Body of pancreas (tissue), 4 donors: ENCODE measurements around the gene SYNJ2. TPM values are rescaled to one million over a fixed set of nuclear protein-coding genes. Genes with fewer than 3 reads are reported as not detected.

Source experiments
- ATAC-seq: fragments of 150-250 bp; one replicate; pipeline ENCODE4 v1.9.1; 2016
- DNase-seq, 4 donors: peaks; one replicate each; pipeline ENCODE4 v3.0.0-alpha.2; 2019
- H3K27ac ChIP-seq, 4 donors: fragments of 200-600 bp; sonication (generic); 1 replicate in 3 of 4; 2 replicates in 1 of 4; pipeline versions ENCODE4 v1.5.1 to v1.6.1; 2016 to 2019; ENCODE audit warnings: mild to moderate bottlenecking in 1 of 4, mixed read lengths in 1 of 4, moderate library complexity in 1 of 4
- H3K27me3 ChIP-seq, 2 donors: fragments of 200-600 bp; sonication (generic); one replicate each; pipeline ENCODE4 v1.6.0; 2016; ENCODE audit warnings: mild to moderate bottlenecking in 1 of 2
- H3K36me3 ChIP-seq, 2 donors: fragments of 200-600 bp; sonication (generic); replicated peaks in 1 of 2; 2 replicates each; pipeline ENCODE4 v1.5.1; 2016; ENCODE audit warnings: low read depth in 2 of 2; ENCODE audit not compliant: insufficient read depth in 1 of 2
- H3K4me1 ChIP-seq: fragments of 200-600 bp; sonication (generic); one replicate; pipeline ENCODE4 v1.6.0; 2016
- H3K4me3 ChIP-seq, 2 donors: fragments of 200-600 bp; sonication (generic); 1 replicate in 1 of 2; 2 replicates in 1 of 2; pipeline ENCODE4 v1.5.1; 2016 to 2019
- H3K9me3 ChIP-seq, 3 donors: fragments of 200-600 bp; sonication (generic); 1 replicate in 2 of 3; 2 replicates in 1 of 3; pipeline ENCODE4 v1.5.1; 2016
- POLR2A ChIP-seq, 3 donors: fragments of 450-650 bp; IDR thresholded peaks; one replicate each; pipeline ENCODE4 v1.6.1; 2016; ENCODE audit warnings: antibody characterized with exemption in 3 of 3, mild to moderate bottlenecking in 2 of 3
- WGBS, 2 donors: methylation state at CpG; one replicate each; pipeline ENCODE4 v1.1.5; 2017; 5-methylcytosine and 5-hydroxymethylcytosine counted together
- intact Hi-C: fragments of 100-400 bp; cut with DNase I; formaldehyde crosslinking; loops from one replicate; pipeline ENCODE4 v1.15.1; 2023
- total RNA-seq, 2 donors: library from RNA; depleted of rRNA; stranded (reverse); fragments of >200 nt; gene quantifications; one replicate each; pipeline ENCODE4 v1.1.0, GENCODE V29; 2016
- TF ChIP-seq, protein P1 (sequence below), 7 experiments: fragments of 450-650 bp in 4 of 7; fragments of 200-600 bp in 3 of 7; sonication (generic) in 3 of 7; IDR thresholded peaks; one replicate each; pipeline ENCODE4 v1.5.1; 2016 to 2019; ENCODE audit warnings: antibody characterized with exemption in 7 of 7

SYNJ2 gene
- total RNA-seq, 2 donors from 2014 or later = 12.2 to 14.8 TPM

DNA sequence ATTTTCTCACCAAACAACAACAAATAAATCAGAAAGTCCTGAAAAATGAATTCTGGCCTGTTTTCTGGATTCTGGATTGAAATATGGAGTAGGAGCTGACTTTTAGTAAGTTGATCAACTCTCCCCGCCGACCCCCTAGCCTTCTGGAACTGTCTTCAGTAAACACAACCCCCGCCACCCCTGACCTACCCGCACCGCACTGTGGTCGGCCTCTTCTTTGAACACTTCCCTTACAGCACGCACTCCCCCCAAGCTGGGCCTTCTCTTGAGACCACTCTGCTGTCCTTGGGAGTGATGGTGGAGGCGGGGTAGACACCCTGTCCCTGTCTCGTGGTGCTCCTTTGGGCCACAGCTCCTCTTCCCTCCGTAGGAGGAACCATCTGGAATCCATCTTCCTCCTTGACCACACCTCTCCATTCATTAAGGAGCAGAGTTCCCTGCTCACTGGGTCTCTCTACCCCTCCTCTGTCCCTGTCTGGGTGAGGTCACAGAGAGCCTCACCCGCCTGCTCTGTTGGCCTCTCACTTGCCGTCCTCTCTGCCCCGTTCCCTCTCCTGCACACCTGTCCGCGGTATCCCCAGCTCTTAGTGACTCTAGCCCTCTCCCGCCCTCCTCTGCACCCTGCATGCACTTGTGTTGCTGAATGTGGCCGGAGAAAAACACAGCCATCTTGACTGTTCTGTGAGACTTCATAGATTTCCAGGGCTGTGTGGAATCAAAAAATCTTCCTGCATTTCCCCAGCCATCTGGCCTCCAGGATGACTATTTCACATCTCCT, 19.1 kb downstream of the SYNJ2 start:
- DNase-seq (no peak), ATAC-seq (no peak)
- H3K27me3 ChIP-seq = no peaks in the 10 kb centered on the region
- no peaks in the 10 kb centered on the region for H3K36me3 ChIP-seq
- peaks cover 64% of the 10 kb centered on the region for H3K4me1 ChIP-seq
- intact Hi-C loops = no loop called here
- 90 to 93% methylated on average over 17 of the region's 17 CpGs for WGBS, 2 donors
- no peaks in the 10 kb centered on the region for H3K9me3 ChIP-seq
- no peak overlapping the region for H3K4me3 ChIP-seq
- peak overlapping the region in 3 of 4 donors; percentile 38 to 81 (median 65) for H3K27ac ChIP-seq
- no peak for TF ChIP-seq POLR2A (IDR thresholded peaks at IDR 0.05)
- TF ChIP-seq, protein P1, sequence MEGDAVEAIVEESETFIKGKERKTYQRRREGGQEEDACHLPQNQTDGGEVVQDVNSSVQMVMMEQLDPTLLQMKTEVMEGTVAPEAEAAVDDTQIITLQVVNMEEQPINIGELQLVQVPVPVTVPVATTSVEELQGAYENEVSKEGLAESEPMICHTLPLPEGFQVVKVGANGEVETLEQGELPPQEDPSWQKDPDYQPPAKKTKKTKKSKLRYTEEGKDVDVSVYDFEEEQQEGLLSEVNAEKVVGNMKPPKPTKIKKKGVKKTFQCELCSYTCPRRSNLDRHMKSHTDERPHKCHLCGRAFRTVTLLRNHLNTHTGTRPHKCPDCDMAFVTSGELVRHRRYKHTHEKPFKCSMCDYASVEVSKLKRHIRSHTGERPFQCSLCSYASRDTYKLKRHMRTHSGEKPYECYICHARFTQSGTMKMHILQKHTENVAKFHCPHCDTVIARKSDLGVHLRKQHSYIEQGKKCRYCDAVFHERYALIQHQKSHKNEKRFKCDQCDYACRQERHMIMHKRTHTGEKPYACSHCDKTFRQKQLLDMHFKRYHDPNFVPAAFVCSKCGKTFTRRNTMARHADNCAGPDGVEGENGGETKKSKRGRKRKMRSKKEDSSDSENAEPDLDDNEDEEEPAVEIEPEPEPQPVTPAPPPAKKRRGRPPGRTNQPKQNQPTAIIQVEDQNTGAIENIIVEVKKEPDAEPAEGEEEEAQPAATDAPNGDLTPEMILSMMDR (IDR thresholded peaks at IDR 0.05) = no peak

DNA sequence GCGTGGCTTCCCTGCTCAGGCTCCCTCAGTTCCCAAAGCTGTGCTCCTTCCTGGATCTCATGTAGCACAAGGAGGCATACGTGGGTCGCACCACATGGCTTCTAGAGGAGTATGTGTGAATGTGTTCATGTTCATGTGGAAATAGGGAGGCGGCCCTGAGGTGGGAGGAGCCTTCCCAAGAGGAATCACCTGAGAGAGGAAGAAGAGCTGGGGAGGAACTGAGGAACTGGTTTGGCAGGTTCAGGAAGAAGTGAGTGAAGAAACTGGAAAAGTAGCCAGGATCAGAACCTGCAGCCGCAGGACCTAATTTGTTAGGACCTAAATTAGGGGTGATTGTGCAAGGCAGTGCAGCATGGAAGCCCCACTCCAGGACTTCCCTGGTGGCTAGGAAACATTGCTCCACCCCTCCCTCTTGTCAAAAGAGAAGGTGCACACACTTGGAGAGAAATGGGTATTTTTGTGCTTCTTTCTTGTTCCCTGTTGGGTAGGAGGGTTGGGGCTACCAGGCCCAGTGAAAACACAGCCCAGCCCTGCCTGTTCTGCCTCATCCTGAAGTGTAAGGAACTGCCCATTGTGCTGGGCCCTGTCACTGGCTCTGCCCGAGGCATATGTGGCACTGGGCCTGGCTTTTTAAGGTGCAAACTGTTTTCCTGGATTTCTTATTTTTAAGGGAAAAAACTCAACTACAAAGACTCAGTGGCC, 20.7 kb downstream of the SYNJ2 start:
- intact Hi-C loops = no loop called here
- H3K4me3 ChIP-seq = no peak overlapping the region

DNA sequence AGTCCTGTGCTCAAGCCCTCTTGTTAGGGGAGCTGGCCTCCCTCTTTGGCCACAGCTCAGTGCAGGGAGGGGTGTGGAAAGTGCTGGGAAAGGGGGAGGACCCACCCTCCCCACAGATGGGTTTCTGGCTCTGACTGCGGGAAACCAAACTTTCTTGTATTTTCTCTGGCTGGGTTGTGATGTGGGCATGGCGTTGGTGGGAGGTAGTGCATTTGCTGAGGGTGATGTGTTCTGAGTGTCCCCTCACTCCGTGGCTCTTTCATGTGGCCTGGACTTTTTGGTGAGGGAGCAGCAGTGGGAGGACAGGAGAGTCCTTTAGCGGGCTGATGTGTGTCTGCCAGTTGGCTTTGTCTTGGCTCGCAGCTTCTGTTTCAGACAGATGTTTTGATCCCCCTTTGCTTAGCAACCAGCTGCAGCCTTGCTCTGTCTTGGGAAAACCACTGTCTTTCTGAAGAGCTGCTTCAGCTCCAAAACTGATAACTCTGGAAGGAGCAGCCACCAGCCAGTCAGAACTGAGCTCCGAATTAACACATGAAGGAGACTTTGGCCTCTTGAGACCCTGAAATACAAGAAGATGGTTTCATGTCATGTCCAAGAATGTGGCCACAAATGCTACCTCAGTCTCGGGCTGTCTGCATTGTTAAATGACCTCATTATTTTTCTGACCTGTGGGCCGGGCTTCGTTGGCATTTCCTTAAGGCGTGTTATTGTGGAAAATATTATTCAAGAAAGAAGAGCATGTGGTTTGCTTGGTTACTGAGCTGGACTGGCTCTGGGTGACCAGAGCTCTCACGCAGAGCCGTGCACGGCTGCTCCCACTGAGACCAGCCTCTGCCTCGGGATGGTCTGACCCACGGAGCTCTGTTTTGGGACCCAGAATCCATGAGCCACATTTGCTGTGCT, 21.5 kb downstream of the SYNJ2 start:
- intact Hi-C loops = no loop called here
- H3K27me3 ChIP-seq = no peaks in the 10 kb centered on the region
- H3K27ac ChIP-seq = peak overlapping the region in 3 of 4 donors; percentile 38 to 58 (median 52)
- WGBS, 2 donors = 67% methylated on average over 15 of the region's 15 CpGs
- DNase-seq (peak in 1 of 4 donors; percentile 27), ATAC-seq (no peak)
- H3K9me3 ChIP-seq = no peaks in the 10 kb centered on the region
- H3K4me1 ChIP-seq = peaks cover 57% of the 10 kb centered on the region
- no peak overlapping the region for H3K4me3 ChIP-seq
- TF ChIP-seq POLR2A (IDR thresholded peaks at IDR 0.05) = no peak
- TF ChIP-seq, protein P1 (IDR thresholded peaks at IDR 0.05) = no peak
- H3K36me3 ChIP-seq = no peaks in the 10 kb centered on the region

More for the DNA sequence above, 20.7 kb downstream of the SYNJ2 start:
- TF ChIP-seq POLR2A (IDR thresholded peaks at IDR 0.05) = no peak
- TF ChIP-seq, protein P1 (IDR thresholded peaks at IDR 0.05) = no peak
- H3K4me1 ChIP-seq = peaks cover 60% of the 10 kb centered on the region
- peak in 2 of 4 donors; percentile 33 to 50 for DNase-seq
- ATAC-seq = no peak
- 81 to 84% methylated on average over 6 of the region's 6 CpGs for WGBS, 2 donors
- H3K27me3 ChIP-seq = no peaks in the 10 kb centered on the region
- H3K27ac ChIP-seq = peak overlapping the region in 3 of 4 donors; percentile 38 to 58 (median 52)
- H3K36me3 ChIP-seq = no peaks in the 10 kb centered on the region
- no peaks in the 10 kb centered on the region for H3K9me3 ChIP-seq

GRCh38 chr6:158003910-158004700, 22.4 kb downstream of the SYNJ2 start:
- Histone ChIP-seq H3K27ac (peak overlapping the region in 3 of 4 donors; percentile 38 to 58 (median 52)), H3K27me3 (no peaks in the 10 kb centered on the region), H3K36me3 (no peaks in the 10 kb centered on the region), H3K4me1 (peaks cover 57% of the 10 kb centered on the region), H3K4me3 (no peak overlapping the region), H3K9me3 (no peaks in the 10 kb centered on the region)
- intact Hi-C loops = no loop called here
- 62 to 68% methylated on average over 10 of the region's 10 CpGs for WGBS, 2 donors
- ATAC-seq (no peak), DNase-seq (no peak)
- TF ChIP-seq POLR2A (IDR thresholded peaks at IDR 0.05) = no peak
